Pulmonary artery endothelial cell (primary cell): ENCODE measurements around the gene AMBRA1. TPM values are rescaled to one million over a fixed set of nuclear protein-coding genes. Genes with fewer than 3 reads are reported as not detected.

ENCODE experiments used
- DNase-seq: peaks from one replicate; pipeline ENCODE4 v3.0.0-alpha.2; 2011; ENCODE audit warnings: low read depth, low spot score
- total RNA-seq: library from RNA; depleted of rRNA; stranded (reverse); fragments of >200 nt; gene quantifications from 2 replicates; pipeline ENCODE4 v1.2.3, GENCODE V29; 2014

Gene AMBRA1
- total RNA-seq, 1 donor from 2014 or later: 16.7 TPM

- DNase-seq: no peak
Measured at GRCh38 chr11:46445192-46445919, 148.5 kb downstream of the AMBRA1 start.

GRCh38 chr11:46444305-46444704, 149.5 kb downstream of the AMBRA1 start:
- DNase-seq: no peak

GRCh38 chr11:46438211-46438610, 155.6 kb downstream of the AMBRA1 start:
- DNase-seq: no peak

- no peak for DNase-seq
Measured at GRCh38 chr11:46437122-46437689, 156.6 kb downstream of the AMBRA1 start.

GRCh38 chr11:46436113-46436512, 157.7 kb downstream of the AMBRA1 start:
- DNase-seq: no peak

- DNase-seq: no peak
Measured at GRCh38 chr11:46435679-46436078, 158.1 kb downstream of the AMBRA1 start.

- no peak for DNase-seq
Measured at GRCh38 chr11:46431211-46431610, 162.6 kb downstream of the AMBRA1 start.

- DNase-seq: no peak
Measured at GRCh38 chr11:46429717-46430116, 164.1 kb downstream of the AMBRA1 start.

GRCh38 chr11:46427364-46427763, 166.5 kb downstream of the AMBRA1 start:
- DNase-seq: no peak

GRCh38 chr11:46426233-46426991, 167.4 kb downstream of the AMBRA1 start:
- no peak for DNase-seq

GRCh38 chr11:46422588-46422987, 171.2 kb downstream of the AMBRA1 start:
- no peak for DNase-seq

- no peak for DNase-seq
Measured at GRCh38 chr11:46421257-46421880, 172.5 kb downstream of the AMBRA1 start.

- no peak for DNase-seq
Measured at GRCh38 chr11:46420513-46420912, 173.3 kb downstream of the AMBRA1 start.

GRCh38 chr11:46418751-46419150, 175.1 kb downstream of the AMBRA1 start:
- no peak for DNase-seq

- DNase-seq: no peak
Measured at GRCh38 chr11:46417711-46418110, 176.1 kb downstream of the AMBRA1 start.

- no peak for DNase-seq
Measured at GRCh38 chr11:46414879-46415278, 178.9 kb downstream of the AMBRA1 start.

- DNase-seq: no peak
Measured at GRCh38 chr11:46414466-46414796, 179.4 kb downstream of the AMBRA1 start.

GRCh38 chr11:46413760-46414465, 179.9 kb downstream of the AMBRA1 start:
- DNase-seq: no peak

GRCh38 chr11:46410021-46410420, 183.8 kb downstream of the AMBRA1 start:
- no peak for DNase-seq

GRCh38 chr11:46408407-46408986, 185.3 kb downstream of the AMBRA1 start:
- no peak for DNase-seq

- no peak for DNase-seq
Measured at GRCh38 chr11:46407635-46408034, 186.2 kb downstream of the AMBRA1 start.
